GM23248 (cell line): ENCODE results near the gene ABCC4. TPM values are rescaled to one million over a fixed set of nuclear protein-coding genes. Genes with fewer than 3 reads are reported as not detected.

Source experiments
- DNase-seq: peaks from one replicate; pipeline ENCODE4 v3.0.0-alpha.2; 2015
- H2AFZ ChIP-seq: fragments of 200-600 bp; sonication (generic); 2 replicates; pipeline ENCODE4 v1.6.1; 2016; ENCODE audit warnings: antibody characterized with exemption
- H3F3A ChIP-seq: fragments of 200-600 bp; sonication (generic); 2 replicates; pipeline ENCODE4 v1.6.1; 2016; ENCODE audit warnings: mild to moderate bottlenecking, antibody characterized with exemption, mixed run types; ENCODE audit not compliant: insufficient read depth
- H3K27ac ChIP-seq: fragments of 200-600 bp; sonication (generic); 2 replicates; pipeline ENCODE4 v1.5.1; 2016; ENCODE audit warnings: mild to moderate bottlenecking
- H3K27me3 ChIP-seq: fragments of 200-600 bp; sonication (generic); replicated peaks from 2 replicates; pipeline ENCODE4 v1.6.1; 2016; ENCODE audit warnings: mild to moderate bottlenecking; ENCODE audit not compliant: insufficient read depth
- H3K36me3 ChIP-seq: fragments of 200-600 bp; sonication (generic); 2 replicates; pipeline ENCODE4 v1.6.1; 2016; ENCODE audit warnings: low read depth, mild to moderate bottlenecking
- H3K4me1 ChIP-seq: fragments of 200-600 bp; sonication (generic); 2 replicates; pipeline ENCODE4 v1.6.1; 2016; ENCODE audit warnings: mild to moderate bottlenecking; ENCODE audit not compliant: insufficient read depth
- H3K4me2 ChIP-seq: fragments of 200-600 bp; sonication (generic); one replicate; pipeline ENCODE4 v1.6.1; 2016; ENCODE audit warnings: mild to moderate bottlenecking; ENCODE audit not compliant: unreplicated experiment
- H3K4me3 ChIP-seq: fragments of 200-600 bp; sonication (generic); 2 replicates; pipeline ENCODE4 v1.5.1; 2016; ENCODE audit warnings: mild to moderate bottlenecking
- H3K79me2 ChIP-seq: fragments of 200-600 bp; sonication (generic); 2 replicates; pipeline ENCODE4 v1.6.1; 2016; ENCODE audit warnings: mild to moderate bottlenecking; ENCODE audit not compliant: insufficient read depth
- H3K9ac ChIP-seq: fragments of 200-600 bp; sonication (generic); 2 replicates; pipeline ENCODE4 v1.6.1; 2016; ENCODE audit warnings: mild to moderate bottlenecking
- H3K9me2 ChIP-seq: fragments of 200-600 bp; sonication (generic); 2 replicates; pipeline ENCODE4 v1.6.1; 2016; ENCODE audit warnings: mixed run types, mild to moderate bottlenecking, moderate library complexity; ENCODE audit not compliant: insufficient read depth
- H3K9me3 ChIP-seq: fragments of 200-600 bp; sonication (generic); one replicate; pipeline ENCODE4 v1.6.1; 2017; ENCODE audit warnings: low read depth
- H4K20me1 ChIP-seq: fragments of 200-600 bp; sonication (generic); 2 replicates; pipeline ENCODE4 v1.6.0; 2016; ENCODE audit not compliant: insufficient read depth
- EZH2 ChIP-seq: fragments of 200-600 bp; sonication (generic); IDR thresholded peaks from 2 replicates; pipeline ENCODE4 v1.6.1; 2018; ENCODE audit warnings: antibody characterized with exemption, mild to moderate bottlenecking; ENCODE audit not compliant: insufficient read depth, poor library complexity, severe bottlenecking
- EZH2phosphoT487 ChIP-seq: fragments of 200-600 bp; sonication (generic); IDR thresholded peaks from 2 replicates; pipeline ENCODE4 v1.6.1; 2018; ENCODE audit warnings: antibody characterized with exemption, moderate library complexity, mild to moderate bottlenecking, low read depth; ENCODE audit not compliant: insufficient read depth
- WGBS, 2 experiments: methylation state at CpG; one replicate each; pipeline ENCODE4 v1.1.6; 2015 to 2017; ENCODE audit warnings: low lambda C conversion rate in 2 of 2, low coverage in 1 of 2; ENCODE audit errors: missing lambda C conversion rate in 2 of 2; 5-methylcytosine and 5-hydroxymethylcytosine counted together
- in situ Hi-C: fragments of 300-500 bp; cut with MboI; formaldehyde crosslinking; loops from 2 replicates; pipeline ENCODE4 v1.15.0; 2020
- polyA plus RNA-seq: library from polyadenylated mRNA; unstranded; fragments of >200 nt; fragmentation: Nextera tagmentation; extraction: Ambion mirVana; gene quantifications from 2 replicates; pipeline ENCODE4 v1.2.1, GENCODE V29; 2016
- total RNA-seq: library from RNA; depleted of rRNA; stranded (reverse); fragments of >200 nt; shearing (Covaris generic); gene quantifications from 2 replicates; pipeline ENCODE4 v1.2.3, GENCODE V29; 2014

The ABCC4 gene
- total and polyA plus RNA-seq, 2 experiments from 2014 or later, result 3.9 to 11.2 TPM

GRCh38 chr13:95019886-95020285 lies 281.4 kb downstream of the ABCC4 start:
- Histone ChIP-seq H3K36me3 (no peaks in the 10 kb centered on the region), H4K20me1 (no peaks in the 10 kb centered on the region), H3K9me2 (no peaks in the 10 kb centered on the region), H3K4me2 (no peak overlapping the region), H3K9ac (no peak overlapping the region), H3K4me3 (no peak overlapping the region), H3K4me1 (no peaks in the 10 kb centered on the region), H3K79me2 (no peaks in the 10 kb centered on the region), H3K27me3 (no peaks in the 10 kb centered on the region), H3F3A (no peaks in the 10 kb centered on the region), H3K27ac (no peak overlapping the region), H3K9me3 (no peaks in the 10 kb centered on the region), H2AFZ (no peak overlapping the region)
- in situ Hi-C loops, result no loop called here
- TF ChIP-seq EZH2phosphoT487 (no peak), EZH2 (no peak)
- DNase-seq, result no peak
- 83 to 85% methylated on average over 7 of the region's 7 CpGs for whole genome bisulfite sequencing, 2 experiments

GRCh38 chr13:95007322-95007721 lies 293.9 kb downstream of the ABCC4 start:
- Histone ChIP-seq H3K9ac (no peak overlapping the region), H3K9me3 (no peaks in the 10 kb centered on the region), H2AFZ (no peak overlapping the region), H3K4me3 (no peak overlapping the region), H3K4me1 (no peaks in the 10 kb centered on the region), H3K27me3 (peaks cover 9% of the 10 kb centered on the region), H3K9me2 (no peaks in the 10 kb centered on the region), H3K79me2 (no peaks in the 10 kb centered on the region), H3K4me2 (no peak overlapping the region), H3K27ac (no peak overlapping the region), H4K20me1 (no peaks in the 10 kb centered on the region), H3F3A (no peaks in the 10 kb centered on the region), H3K36me3 (no peaks in the 10 kb centered on the region)
- no peak for DNase-seq
- in situ Hi-C loops, result no loop called here
- 68 to 74% methylated on average over 12 of the region's 12 CpGs for WGBS, 2 experiments
- TF ChIP-seq EZH2, result no peak
- TF ChIP-seq EZH2phosphoT487, result no peak

GRCh38 chr13:95005300-95005699 lies 296.0 kb downstream of the ABCC4 start:
- no peak for TF ChIP-seq EZH2phosphoT487
- TF ChIP-seq EZH2, result no peak
- no peaks in the 10 kb centered on the region for H3K36me3 ChIP-seq
- in situ Hi-C loops, result no loop called here

GRCh38 chr13:95003019-95003813 lies 298.0 kb downstream of the ABCC4 start:
- Histone ChIP-seq H3K4me1 (no peaks in the 10 kb centered on the region), H3K9me3 (no peaks in the 10 kb centered on the region), H3K36me3 (no peaks in the 10 kb centered on the region), H3K4me2 (peak overlapping the region; percentile 65), H2AFZ (peak overlapping the region; percentile 51; the same call in 1 of the 2 replicates), H3K79me2 (no peaks in the 10 kb centered on the region), H3K9ac (no peak overlapping the region), H3K27me3 (peaks cover 9% of the 10 kb centered on the region), H4K20me1 (no peaks in the 10 kb centered on the region), H3K27ac (no peak overlapping the region), H3F3A (no peaks in the 10 kb centered on the region), H3K9me2 (no peaks in the 10 kb centered on the region), H3K4me3 (peak overlapping the region; percentile 42; the same call in 1 of the 2 replicates)
- no peak for DNase-seq
- 7 to 8% methylated on average over 12 to 31 of the region's 41 CpGs for WGBS, 2 experiments
- in situ Hi-C loops, result no loop called here
- TF ChIP-seq EZH2phosphoT487 (no peak), EZH2 (no peak)

More at GRCh38 chr13:95005300-95005699, 296.0 kb downstream of the ABCC4 start:
- Histone ChIP-seq H3K9me2 (no peaks in the 10 kb centered on the region), H3K9me3 (no peaks in the 10 kb centered on the region), H3K27me3 (peaks cover 9% of the 10 kb centered on the region), H3K9ac (no peak overlapping the region), H2AFZ (no peak overlapping the region), H3F3A (no peaks in the 10 kb centered on the region), H3K79me2 (no peaks in the 10 kb centered on the region), H3K4me2 (no peak overlapping the region), H3K4me1 (no peaks in the 10 kb centered on the region), H3K27ac (no peak overlapping the region), H3K4me3 (no peak overlapping the region), H4K20me1 (no peaks in the 10 kb centered on the region)
- DNase-seq, result no peak
